Measurements from ENCODE around the gene SIPA1.
"Not testable (repeated sequence)": the region's sequence is repeated elsewhere in the genome, so short reads cannot be mapped to it uniquely, and the experiment has no call there.

The SIPA1 gene

DNA sequence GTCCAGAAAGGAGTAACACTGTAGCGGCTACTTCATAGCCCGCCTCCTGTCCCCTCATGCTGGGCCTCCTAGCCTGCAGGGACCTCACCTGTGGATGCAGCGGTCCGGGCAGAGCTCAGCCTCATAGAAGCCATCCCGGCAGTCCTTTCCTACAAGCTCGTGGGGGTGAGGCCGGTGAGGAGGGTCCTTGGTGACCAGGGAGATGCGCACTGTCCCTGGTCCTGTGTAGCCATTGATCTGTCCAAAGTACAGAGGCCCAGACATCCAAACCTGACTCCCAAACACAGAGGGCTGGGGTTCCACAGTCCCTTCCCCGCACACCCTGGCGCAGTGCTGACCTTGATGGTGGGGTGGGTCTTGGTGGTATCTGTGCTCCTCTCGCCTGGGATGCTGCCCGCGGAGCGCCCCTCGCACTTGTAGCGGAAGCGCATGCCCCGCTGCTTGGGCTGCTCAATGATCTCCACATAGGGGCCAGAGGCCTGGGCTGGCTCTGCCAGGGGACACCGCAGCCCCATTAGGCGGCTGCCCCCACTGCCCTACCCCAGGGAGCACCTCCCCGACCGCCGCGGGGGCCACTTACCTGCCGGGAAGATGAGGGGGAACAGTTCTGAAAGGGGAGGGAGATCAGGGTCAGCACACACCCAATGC lies 23.8 kb downstream of the SIPA1 start:
- DNase-seq: no peak

DNA sequence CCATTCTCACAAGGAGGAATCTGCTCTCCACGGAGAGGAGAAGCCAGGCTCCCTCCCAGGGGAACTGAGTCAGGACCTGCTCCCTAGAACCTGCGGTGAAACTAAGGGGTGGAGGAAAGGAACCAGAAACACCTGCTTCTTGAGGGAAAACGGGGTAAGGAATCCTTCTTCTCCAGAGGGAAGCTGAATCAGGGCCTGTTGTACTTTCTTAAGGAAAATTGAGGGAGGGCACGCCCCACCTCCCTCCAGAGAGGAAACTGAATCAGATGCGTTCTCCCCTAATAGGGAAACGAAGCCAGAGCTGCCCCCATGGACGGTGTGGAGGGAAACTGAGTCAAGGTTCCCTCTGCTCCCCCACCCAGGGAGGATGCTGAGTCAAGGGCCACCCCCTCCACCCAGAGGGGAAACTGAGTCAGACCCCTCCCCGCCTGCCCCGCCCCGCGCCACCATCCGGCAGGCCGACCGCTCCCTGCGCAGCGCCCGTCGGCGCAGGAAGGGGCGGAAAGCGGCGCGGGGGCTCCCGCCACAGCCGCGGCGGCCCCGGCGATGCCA lies 24.4 kb downstream of the SIPA1 start:
- DNase-seq: no peak

DNA sequence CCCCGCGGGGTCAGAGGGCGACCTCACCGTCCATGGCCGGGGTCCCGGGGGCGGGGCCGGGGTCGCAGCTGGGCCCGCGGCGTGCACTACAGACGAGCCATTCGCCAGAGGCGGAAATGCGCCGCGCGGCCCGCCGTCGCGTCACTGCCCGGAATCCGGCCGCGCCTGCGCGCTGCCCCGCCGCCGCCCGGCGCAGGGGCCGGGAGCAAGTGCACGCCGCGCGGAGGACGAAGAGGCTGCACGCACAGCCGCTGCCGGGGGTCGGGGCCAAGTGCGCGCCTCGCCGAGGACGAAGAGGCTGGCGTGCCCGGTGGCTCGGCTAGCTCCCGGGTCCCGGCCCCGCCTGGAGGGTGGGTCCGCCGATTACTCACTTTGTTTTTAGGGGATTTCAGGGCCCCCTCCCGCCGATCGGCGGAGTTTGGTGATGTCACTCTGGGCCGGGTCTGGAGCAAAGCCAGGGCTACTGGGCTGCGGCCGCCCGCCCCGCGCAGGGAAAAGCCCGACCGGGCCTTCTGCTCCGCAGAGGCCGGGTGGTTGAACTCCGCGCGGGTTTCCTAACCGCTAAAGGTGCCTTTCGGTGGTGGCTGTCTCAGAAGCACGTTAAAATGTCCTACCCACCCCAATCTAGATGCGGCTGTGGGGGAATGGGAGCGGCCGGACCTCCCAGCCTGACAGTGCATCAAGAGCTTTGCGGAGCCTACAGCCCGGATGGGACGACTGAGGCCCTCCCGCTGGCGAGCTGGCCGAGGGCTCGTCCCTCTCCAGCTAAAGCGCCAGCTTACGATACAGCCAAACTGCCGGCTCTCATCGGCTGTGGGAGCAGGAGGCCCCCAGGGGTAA lies 25.1 kb downstream of the SIPA1 start, which contains the start of gene RELA:
Gene RELA (minus strand): TSS at position 118 of the 840 bp plus-strand sequence. CDS start 84 bp downstream, at position 34.
- DNase-seq: peak; percentile 97

DNA sequence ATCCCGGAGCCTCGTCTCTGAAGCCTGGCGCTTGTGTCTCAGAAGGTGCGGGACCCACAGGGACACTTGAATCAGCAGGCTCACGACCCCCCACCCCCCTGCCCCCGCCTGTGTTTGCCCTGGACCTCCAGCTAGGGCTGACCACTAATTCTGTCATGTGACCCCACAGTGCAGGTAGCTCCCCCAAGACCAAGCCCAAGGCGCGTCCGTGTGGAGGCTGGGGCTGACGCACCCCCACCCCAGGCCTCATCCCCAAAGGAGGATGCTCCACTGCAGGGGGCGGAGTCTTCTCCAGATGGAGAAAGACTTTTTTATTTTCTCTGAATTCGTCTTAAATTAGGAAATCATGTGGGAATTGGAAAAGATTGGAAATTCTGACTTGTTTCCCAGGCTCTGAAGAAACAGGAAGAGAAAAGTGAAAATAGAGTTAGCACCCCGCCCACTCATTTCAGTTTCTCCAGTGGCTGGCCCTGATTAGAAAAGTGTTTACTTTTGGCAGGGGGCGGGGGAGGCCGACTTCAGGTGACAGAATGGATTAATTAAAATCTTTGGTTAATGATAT lies 25.8 kb downstream of the SIPA1 start:
- DNase-seq: peak; percentile 79

DNA sequence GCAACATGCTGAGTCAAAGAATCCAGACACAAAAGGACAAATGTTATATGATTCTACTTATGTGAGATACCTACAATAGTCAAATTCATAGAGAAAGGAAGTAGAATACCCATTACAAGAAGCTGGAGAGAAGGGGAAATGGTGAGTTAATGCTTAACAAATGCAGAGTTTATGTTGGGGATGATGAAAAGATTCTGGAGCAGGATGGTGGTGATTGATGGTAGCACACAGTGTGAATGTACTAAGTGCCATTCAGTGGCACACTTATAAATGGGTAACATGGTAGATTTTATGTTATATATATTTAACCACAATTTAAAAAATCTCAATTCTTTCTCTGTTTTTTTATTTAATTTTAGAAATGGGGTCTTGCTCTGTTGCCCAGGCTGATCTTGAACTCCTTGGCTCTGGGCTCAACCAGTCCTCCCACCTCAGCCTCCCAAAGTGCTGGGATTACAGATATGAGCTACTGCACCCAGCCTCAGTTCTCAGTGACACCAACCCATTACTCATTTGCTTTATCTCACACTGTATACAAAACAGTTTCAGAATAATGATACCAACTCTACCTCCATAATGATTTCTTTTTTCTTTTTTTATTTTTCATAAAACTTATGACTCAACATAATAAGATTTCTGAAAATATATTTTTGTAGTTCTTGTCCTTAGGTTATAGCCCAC lies 34.4 kb downstream of the SIPA1 start:
- DNase-seq: no peak

DNA sequence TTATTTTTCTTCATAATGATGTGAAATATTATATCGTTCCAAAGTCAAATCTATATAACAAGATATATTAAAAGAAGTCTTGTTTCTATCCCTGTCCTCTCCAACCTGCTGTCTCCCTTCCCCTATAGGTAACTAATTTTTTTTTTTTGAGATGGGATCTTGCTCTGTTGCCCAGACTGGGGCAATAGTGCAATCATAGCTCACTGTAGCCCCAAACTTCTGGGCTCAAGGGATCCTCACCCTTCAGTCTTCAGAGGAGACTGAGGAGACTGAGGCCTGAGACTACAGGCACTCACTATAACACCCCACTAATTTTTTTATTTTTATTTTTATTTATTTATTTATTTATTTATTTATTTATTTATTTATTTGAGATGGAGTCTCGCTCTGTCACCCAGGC lies 35.1 kb downstream of the SIPA1 start:
- no peak for DNase-seq

DNA sequence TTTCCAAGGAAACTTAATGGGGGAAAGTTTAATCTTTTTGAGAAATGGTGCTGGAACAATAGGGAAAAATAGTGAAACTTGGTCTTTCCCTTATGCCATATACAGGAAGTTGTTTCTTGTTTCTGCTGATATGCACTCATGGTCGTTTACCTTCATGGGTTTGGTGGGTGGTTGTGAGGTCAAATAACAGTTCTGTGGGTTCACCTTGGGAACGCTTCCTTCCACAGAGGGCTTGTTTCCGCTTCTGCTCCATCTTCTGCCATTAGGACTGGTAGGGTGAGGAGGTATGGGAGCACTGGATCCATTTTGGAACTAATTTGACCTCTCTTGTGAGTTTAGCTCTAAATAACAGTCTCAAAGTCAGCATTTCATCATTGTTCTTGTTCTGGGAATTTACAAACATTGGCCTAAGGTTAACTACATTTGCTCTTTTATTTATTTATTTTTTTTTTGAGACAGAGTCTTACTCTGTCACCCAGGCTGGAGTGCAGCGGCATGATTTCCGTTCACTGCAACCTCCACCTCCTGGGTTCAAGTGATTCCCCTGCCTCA lies 42.4 kb downstream of the SIPA1 start:
- no peak for DNase-seq

DNA sequence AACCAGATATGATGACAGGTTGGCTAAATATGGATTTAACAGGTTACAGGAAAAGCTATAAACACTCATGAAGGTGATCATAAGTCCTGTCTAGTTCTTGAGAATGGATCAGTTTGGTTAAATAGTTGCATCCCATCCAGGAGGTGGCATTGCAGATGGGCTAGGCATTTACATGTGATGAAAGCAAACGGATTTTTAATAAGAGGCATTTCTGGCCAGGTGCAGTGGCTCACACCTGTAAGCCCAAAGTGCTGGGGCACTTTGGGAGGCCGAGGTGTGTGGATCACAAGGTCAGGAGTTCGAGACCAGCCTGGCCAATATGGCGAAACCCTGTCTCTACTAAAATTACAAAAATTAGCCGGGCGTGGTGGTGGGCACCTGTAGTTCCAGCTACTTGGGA lies 45.6 kb downstream of the SIPA1 start:
- not testable (repeated sequence) for DNase-seq

DNA sequence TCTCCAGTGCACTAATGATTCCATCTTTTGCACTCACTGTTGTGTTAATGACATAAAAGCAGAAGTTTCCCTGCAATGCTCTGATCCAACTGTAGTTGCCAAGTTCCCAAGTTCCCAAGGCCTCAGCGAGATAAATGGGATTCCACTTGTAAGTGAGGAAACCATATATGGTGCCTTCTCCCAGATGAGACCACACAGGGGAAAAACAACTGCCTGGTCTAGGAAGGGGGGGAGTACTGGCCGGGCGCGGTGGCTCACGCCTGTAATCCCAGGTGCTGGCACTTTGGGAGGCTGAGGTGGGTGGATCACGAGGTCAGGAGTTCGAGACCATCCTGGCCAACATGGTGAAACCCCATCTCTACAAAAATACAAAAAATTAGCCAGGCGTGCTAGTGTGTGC lies 48.1 kb downstream of the SIPA1 start:
- no peak for DNase-seq

DNA sequence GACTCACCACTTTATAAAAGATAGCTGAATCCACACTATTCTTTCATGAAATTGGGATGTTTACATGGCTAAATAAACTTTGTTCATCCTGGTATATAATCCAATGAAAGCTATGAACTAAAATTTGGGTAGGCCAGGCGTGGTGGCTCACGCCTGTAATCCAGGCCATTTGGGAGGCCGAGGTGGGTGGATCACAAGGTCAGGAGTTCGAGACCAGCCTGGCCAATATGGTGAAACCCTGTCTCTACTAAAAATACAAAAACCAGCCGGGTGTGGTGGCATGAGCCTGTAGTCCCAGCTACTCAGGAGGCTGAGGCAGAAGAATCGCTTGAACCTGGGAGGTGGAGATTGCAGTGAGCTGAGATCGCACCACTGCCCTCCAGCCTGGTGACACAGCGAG lies 53.9 kb downstream of the SIPA1 start:
- DNase-seq: not testable (repeated sequence)

DNA sequence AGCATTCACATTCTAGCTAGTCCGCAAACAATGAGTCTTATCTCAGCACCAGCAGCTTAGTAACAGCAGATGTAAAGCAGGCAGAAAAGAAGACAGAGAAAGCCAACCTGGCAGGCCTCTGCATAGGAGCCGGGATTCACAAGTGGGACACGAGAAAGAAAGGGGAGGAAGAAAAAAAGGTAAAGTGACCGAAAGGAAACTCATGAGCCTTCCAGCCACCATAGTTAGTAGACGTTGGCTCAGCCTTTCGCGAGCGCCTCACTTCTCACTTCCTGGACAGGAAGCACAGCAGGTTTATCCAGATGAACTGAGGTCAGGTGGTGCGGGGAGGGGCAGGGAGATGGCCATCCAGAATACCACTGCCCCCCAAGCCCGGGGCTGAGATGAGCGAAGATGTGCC lies 54.5 kb downstream of the SIPA1 start:
- DNase-seq: no peak

DNA sequence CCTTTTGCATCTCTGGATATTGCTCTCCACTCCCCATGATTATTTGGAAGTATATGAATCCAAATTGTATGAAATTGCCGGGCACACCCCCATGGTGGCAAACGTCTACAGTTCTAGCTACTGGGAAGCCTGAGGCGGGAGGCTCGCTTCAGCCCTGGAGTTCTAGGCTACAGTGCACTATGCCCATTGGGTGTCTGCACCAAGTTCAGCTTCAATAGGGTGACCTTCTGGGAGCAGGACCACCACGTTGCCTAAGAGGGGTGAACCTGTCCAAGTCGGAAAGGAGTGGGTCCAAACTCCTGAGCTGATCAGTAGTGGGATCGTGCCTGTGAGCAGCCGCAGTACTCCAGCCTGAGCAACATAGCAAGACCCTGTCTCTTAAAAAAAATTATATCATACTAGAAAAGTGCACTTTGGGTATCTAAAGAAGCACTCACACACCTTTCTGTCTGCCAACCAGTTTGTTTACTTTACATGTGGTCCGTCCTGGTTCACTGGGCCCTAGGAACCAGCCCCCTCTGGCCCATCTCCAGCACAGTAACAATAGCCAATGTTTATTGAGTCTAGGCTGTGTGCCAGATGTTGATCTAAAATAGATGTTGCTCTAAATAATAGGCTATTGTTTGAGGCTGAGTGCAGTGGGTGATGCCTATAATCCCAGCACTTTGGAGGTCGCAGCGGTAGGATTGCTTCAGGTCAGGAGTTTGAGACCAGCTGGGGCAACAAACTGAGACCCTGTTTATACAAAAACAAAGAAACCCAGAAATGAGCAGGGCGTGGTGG lies 57.7 kb downstream of the SIPA1 start:
- no peak for DNase-seq

DNA sequence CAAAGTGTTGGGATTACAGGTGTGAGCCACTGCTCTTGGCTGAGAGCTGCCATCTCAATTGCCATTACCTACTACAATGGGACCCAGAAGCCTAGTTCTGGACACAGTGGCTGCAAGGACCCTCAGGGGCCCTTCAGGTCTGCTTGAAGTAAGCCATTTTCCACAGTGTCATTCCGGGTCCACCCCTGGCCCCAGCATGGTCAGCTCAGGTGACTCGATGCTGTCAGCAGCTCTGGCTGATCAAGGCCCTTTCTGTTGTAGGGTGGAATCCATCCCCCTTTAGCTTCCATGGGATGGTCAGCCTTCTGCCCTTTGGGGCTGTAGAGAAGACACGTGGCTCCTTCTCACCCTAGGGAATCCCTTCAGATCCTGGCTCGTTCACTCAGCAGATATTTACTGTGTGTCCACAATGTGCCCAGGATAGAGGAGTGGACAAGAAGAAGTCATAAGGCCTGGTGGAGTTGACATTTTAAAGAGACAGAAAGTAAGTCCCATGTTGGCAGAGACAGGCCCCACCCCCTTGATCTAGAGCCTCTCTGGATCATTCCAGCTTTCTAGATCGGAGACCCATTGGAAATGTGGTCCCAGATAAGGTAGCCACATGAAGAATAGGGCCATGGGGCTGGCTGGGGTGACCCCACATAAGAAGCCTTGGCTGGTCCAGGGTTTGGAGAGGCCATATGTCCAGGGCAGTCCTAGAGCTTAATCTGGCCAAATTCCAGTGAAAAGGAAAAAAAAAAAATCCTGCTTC lies 59.1 kb downstream of the SIPA1 start:
- no peak for DNase-seq

DNA sequence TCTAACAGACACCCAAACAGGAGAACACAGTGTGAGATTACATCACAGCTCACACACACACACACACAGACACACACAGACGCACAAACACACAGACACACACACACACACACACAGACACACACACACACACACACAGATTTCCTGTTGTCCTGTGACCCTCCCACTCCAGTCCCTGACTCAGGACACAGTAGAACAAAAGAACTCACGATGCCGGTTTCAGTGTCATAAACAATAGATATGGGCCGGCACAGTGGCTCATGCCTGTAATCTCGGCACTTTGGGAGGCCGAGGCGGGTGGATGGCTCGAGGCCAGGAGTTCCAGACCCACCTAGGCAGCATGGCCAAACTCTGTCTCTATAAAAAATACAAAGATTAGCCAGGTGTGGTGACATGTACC lies 60.3 kb downstream of the SIPA1 start:
- no peak for DNase-seq

DNA sequence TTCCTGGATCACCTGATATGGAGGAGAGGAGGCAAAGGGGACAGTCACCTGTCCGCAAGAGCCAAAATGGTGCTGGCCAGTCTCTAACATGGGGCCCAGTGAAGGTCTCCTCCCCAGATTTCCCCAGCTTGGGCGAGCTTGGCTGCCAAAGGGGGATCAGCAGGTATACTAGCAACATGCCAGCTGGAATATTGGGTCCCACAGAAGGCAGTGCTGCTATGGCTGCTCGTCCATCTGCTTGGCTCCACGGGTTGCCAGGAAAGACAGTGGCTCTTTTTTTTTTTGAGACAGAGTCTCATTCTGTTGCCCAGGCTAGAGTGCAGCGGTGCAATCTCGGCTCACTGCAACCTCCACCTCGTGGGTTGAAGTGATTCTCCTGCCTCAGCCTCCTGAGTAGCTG lies 61.4 kb downstream of the SIPA1 start:
- no peak for DNase-seq

DNA sequence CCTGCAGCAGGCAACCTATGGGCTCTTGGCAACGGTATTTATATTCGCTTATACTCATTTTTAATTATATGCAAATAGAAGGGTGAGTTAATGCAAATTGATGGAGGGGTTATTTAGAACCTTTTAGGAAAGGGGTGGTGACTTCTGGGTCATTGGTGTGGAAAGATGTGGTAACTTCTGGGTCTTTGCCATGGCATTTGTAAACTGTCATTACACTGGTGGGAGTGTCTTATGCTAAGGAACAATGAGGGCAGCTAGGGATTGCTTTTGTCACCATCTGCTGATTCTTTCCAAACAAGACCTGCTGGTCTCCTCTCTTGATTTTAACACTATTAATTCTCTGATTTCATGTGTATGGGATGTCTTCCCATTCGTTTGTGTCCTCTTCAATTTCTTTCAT lies 62.5 kb downstream of the SIPA1 start:
- DNase-seq: no peak

Measured in right hindlimb (tissue), 1 donor.